GM21447 (cell line): ENCODE data around the gene SLX4IP.

Experiments used
- ATAC-seq: cut with Tn5 transposase; IDR thresholded peaks from one replicate; pipeline ENCODE4 v1.9.1; 2021; ENCODE audit not compliant: unreplicated experiment

SLX4IP gene

GRCh38 chr20:10625641-10626040 lies 190.5 kb downstream of the SLX4IP start:
- no peak for ATAC-seq

DNA sequence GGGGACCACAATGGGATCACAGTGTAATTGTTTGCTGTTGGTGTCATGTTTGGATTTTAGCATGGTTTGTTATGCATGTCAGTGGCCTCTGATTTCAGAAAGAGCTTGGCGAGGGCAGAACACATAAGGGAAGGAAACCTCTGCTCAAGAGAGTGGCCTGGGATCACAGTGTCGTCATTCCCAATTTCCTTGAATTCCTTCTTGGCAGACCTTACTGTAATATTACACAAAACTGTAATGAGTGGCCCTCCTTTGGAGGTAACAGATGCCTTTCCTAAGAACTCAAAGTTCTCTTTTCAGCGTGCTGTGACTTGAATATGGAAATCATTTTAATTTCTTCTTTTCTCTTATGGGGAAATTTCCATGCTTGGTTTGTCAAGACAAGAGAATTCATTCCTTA lies 191.8 kb downstream of the SLX4IP start:
- no peak for ATAC-seq

GRCh38 chr20:10629946-10630650 lies 195.0 kb downstream of the SLX4IP start:
- ATAC-seq: no peak

DNA sequence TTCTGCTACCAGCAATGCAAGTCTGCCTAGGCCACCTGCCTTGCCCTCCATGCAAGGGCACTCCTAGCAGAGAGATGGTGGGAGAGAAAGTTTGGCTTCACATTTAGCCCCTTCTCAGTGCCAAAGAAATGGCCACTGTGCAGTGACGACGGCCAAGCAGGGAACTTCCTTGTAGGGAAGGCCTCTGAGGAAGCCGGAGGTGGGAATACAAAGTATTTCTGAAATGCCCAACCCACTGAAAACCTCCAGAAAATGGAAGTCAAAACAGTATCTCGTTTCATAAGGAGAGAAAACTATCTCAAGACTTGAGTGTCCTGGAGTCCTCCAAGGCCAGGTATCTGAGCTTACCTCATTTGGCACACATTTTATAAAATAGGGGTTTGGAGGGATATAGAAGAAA lies 196.0 kb downstream of the SLX4IP start:
- ATAC-seq: no peak

DNA sequence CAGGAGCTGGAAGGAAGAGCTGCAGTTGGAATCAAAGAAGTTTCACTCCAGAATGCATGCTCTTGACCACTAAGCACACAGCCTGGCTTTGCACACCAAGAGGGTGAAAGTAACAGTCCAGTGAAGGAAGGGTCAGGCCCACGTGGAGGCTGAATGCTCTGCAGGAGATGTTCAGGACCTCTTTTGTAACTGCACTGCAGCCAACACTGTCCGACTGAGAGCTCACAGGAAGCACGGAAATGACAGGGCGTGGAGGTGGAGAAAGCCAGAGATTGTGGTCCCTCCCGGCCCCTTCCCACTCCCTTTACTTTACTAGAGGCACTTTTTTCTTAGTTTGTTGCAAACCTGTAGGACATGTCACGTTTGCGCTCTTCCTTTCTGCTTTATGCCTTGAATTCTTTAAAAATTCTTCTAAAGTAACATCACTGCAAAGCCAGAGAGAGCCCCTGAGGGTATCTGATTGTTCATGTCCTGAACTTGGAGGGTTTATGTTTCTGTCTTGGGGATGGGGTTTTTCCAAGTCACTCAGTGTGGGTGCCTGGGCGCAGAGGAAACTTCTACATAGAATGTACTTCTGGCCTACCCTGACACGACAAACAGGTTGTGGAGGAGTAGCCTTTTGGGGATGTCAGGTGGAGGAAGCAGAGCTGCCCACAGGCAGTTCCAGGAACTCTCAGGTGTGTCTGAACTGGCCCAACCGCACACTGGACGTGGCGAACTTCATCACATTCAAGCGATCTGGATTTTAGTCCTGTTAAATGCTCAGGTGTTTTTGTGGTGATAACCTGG lies 197.8 kb downstream of the SLX4IP start:
- no peak for ATAC-seq

- ATAC-seq: no peak
Measured at GRCh38 chr20:10633718-10634117, 198.6 kb downstream of the SLX4IP start.

- ATAC-seq: no peak
Measured at GRCh38 chr20:10634211-10634610, 199.1 kb downstream of the SLX4IP start.

DNA sequence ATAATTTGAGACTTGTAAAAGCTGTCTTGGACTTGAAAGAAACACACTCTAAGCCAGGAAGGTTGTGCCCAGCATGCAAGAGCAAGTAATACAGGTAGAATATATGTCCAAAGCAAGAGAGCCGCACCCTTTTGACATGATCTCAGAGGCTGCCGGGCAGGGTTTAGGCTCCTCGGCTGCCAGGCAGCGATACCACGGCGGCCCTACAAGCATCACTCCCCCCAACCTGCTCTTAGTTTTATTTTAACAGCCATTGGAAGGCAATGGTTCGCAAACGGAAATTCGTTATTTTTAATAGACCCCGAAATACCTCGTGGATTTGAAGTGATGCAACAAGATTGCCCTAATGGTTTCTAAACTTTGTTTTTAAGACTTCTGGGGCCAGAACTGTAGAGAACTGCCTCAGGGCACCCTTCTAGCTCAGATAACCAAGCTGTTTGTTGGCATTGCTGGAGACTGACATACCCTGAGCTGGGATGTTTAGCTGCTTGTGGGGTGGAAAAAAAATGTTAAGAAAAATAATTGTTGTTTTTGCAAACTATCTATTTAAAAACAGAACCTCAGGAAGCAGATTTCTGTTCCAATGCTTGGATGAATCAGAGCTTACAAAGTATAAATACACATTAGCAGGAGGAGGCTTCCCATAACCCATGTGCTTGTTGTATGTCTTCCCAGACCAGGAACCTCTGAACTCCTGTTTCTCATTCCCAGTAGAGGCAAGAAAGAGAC lies 199.7 kb downstream of the SLX4IP start:
- ATAC-seq: no peak

- ATAC-seq: no peak
Measured at GRCh38 chr20:10635476-10636208, 200.5 kb downstream of the SLX4IP start.

GRCh38 chr20:10636326-10636818 lies 201.3 kb downstream of the SLX4IP start:
- no peak for ATAC-seq

DNA sequence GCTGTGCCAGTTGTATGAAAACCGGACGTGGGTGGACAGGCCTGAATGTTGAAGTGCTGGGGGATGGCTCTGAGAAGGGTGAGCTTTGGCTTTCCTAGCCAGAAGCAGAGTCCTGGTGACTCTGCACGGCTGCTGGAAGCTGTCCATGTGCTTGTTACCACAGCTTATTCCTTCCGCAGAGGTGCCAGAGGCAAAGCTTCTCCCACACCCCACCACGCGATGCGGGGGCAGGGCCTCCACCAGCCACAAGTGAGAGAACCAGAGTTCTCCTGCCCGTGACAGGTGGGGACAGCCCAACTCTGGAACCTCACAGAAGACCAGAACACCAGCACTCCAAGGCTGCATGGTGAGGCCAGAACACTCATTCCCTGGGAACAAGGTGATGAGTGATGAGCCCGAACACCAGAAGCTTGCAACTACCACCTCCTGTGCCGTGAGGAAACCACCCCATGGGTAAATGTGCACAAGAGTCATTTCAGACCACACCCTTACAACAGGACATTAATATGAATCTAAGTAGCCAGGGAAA lies 202.0 kb downstream of the SLX4IP start:
- no peak for ATAC-seq

GRCh38 chr20:10637563-10637962 lies 202.5 kb downstream of the SLX4IP start:
- ATAC-seq: no peak

DNA sequence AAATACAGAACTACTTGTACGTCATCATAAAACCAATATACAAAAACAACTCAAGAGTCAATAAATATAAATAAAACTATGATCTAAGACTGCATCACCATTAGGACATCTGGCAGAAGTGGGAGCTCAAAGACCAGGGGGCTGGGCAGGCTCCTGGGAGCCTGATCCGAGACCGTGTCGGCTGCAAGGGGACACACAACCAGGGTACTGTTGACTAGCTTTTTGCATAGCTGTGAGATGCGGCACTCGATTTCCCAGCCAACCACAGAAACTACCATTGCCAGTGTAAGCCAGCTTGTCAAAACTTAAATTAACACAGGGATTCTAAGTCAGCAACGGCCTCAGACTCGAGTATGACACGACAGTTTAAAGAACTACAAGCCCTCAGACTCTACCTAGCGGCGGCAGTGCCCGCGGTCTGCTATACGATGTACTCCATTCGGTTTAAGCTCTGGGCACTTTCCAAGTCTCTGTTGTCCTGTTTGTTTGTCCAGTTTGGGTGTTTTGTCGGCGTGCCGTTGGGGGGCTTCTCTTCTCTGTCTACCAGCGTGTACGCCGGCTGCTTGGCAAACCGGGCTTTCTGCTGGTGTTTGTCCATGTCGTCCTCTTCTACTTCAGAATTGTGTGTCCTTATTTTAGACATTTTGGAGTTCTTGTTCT lies 204.1 kb downstream of the SLX4IP start:
- no peak for ATAC-seq

GRCh38 chr20:10639737-10640556 lies 204.8 kb downstream of the SLX4IP start:
- no peak for ATAC-seq

DNA sequence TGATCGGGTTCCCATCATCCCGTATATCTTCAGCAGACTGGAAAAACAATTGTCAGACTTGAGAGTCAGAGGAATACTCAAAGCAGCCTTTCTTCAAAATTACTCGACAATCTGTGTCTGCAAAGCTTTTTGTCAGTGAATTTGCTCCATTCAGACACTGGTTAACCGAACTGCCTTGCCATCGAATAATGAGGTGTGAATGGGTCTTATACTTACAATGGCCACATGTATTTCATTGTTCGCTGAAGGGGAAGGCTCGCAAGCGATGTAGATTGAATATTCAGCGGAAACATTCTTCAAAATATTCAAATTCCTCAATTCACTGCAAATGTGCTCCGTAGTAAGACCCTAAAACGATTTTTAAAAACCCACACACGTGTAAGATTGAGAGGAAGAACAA lies 205.8 kb downstream of the SLX4IP start:
- no peak for ATAC-seq

DNA sequence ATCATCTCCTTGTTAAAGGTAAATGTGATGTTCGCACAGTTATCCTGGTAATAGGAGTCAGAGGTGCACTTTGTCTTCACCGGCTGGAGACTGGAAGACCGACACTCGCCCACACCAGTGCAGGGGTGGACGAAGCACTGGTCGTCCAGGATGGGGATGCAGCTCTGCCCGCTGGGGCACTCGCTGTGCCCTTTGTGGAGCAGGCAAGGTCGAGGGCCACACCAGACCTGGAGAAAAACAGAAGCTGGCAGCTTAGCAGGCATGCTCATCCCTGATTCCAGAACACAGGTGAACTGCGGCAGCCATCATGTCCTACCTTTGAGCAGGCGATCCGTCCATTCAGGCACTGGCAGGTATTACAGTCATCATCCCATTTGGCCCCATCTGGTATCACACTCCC lies 206.4 kb downstream of the SLX4IP start:
- ATAC-seq: no peak

GRCh38 chr20:10641893-10642292 lies 206.8 kb downstream of the SLX4IP start:
- no peak for ATAC-seq

DNA sequence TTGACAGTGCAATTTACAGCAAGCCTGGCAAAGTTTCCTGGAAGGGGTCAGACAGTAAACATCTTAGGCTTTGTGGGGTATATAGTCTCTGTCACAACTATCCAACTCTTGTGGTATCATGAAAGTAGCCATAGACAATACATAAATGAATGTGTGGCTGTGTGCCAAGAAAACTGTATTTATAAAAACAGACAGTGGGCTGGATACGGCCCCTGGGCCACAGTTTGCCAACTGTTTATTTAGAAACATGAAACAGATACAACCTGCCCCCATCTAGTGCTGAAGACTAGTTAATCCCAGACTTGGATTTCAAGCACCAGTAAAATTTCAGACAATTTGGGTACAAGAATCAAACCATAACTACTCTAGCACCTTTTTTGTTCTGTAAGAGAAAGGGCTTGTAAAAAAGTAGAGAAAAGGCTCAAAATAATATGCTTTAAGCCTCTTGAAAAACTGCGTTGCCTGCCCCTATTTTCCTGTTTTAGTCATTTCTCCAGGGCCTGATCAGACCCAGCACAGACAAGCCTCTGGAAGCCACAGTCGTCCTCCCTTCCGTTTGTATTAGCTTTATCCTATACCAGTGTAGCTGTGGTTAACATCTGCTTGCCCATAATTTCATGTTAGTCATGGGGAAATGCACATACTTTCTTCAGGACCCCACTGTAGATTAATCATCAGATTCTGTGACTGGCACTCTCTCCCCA lies 207.9 kb downstream of the SLX4IP start:
- no peak for ATAC-seq

GRCh38 chr20:10643560-10643873 lies 208.4 kb downstream of the SLX4IP start:
- ATAC-seq: no peak
